Activated CD4-positive, alpha-beta T cell treated with anti-CD3 and anti-CD28 coated beads, Interleukin-2, amount 50 U/mL, for 4 hours (primary cell): ENCODE results near the gene DYNLRB1.
"Not testable (repeated sequence)": the region's sequence is repeated elsewhere in the genome, so short reads cannot be mapped to it uniquely, and the experiment has no call there.

ENCODE experiments used
- DNase-seq, 2 experiments: peaks; one replicate each; pipeline ENCODE4 v3.0.0-alpha.2; 2020

DYNLRB1 gene

GRCh38 chr20:34512266-34512954 is 3.8 kb upstream of the DYNLRB1 start:
- DNase-seq, result no peak

DNA sequence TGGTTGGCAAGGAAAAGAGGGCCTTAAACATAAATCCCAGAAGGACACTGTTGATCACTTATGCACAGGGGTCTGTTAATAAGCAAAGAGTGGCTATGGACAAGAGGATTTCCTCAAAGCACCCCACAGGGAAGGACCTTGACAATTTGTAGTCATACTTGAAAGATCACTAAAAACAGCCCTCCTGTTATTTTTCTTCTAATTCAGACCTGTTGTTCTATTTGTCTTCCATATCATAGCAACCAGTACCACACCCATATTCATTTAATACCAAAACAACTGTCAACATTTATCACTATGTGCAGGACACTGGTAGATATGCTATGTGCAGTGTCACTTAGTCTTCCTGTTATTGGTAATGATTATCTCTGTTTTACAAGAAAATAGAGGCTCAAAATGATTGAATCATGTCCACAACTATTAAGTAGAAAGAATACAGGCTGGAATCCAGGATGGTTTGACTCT is 3.2 kb upstream of the DYNLRB1 start:
- no peak for DNase-seq

GRCh38 chr20:34514034-34514433 is 2.2 kb upstream of the DYNLRB1 start:
- DNase-seq, result not testable (repeated sequence)

GRCh38 chr20:34514897-34515483 is 1.2 kb upstream of the DYNLRB1 start:
- no peak for DNase-seq

DNA sequence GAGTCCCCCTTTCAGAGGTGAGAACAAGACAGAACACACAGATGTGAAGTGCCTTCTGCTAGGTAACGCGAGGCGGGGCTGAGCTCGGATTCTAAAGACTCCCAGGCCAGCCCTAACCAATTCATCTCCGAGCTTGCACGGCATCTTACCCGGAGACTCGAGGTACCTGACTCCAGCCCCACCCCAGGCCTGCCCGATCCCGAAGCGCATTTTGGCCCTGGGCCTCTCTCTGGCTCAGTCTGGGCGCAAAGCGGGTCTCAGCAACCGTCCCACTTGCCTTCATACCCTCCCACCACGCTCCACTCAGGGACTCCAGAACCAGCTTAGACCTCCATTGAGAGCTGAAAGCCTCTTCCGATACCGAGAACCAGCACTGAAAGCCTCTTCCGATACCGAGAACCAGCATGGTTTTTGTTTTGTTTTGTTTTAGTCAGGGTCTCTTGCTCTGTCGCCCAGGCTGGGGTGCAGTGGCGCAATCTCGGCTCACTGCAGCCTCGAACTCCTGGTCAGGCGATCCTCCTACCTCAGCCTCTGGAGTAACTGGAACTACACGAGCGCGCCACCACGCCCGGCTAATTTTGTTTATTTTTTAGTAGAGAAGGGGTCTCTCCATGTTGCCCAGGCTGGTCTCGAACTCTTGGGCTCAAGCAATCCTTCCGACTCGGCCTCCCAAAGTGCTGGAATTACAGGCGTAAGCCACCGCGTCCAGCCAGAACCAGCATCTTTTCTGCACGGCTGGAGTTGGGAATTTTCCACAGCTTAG is 557 bp upstream of the DYNLRB1 start:
- DNase-seq, result peak; percentile 60 to 62

DNA sequence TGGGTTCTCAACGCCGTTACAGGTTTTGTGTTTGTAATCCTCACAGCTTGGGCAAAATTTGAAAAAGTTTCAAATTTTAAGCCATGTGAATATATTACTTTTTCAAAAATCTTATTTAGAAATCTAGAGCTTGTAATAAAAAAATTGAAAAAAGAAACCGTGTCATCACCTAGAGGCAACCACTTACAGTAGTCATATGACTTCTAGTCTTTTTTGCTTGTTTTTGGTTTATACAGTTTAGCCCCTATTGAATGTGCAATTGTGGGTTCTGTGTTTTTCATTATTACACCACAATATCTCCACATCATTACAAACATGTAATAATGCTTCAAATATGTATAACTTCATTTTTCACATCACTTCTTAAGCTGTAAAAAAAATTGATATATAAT is 888 bp downstream of the DYNLRB1 start:
- DNase-seq, result no peak

DNA sequence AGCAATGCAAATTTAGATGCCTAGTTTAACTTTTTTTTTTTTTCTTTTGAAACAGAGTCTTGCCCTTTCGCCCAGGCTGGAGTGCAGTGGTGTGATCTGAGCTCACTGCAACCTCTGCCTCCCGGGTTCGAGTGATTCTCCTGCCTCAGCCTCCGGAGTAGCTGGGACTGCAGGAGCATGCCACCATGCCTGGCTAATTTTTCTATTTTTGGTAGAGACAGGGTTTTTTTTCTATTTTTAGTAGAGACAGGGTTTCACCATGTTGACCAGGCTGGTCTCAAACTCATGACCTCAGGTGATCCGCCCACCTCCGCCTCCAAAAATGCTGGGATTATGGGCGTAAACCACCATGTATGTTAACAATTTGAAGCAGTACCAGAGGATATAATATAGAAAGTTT is 2.6 kb downstream of the DYNLRB1 start:
- not testable (repeated sequence) for DNase-seq

DNA sequence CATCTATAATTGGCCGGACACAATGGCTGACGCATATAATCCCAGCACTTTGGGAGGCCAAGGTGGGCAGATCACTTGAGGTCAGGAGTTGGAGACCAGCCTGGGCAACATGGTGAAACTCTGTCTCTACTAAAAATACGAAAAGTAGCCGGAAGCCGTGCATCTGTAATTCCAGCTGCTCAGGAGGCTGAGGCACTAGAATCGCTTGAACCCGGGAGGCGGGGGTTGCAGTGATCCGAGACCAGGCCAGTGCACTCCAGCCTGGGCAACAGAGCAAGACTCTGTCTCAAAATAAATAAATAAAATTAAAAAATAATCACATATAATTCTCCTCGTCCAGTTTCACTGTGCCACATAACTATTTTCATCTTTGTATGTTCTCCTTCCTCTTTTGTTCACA is 3.6 kb downstream of the DYNLRB1 start:
- DNase-seq, result not testable (repeated sequence)

- DNase-seq, result peak; percentile 52 to 56
These were observed 7.0 kb downstream of the DYNLRB1 start for GRCh38 chr20:34522969-34523871.

DNA sequence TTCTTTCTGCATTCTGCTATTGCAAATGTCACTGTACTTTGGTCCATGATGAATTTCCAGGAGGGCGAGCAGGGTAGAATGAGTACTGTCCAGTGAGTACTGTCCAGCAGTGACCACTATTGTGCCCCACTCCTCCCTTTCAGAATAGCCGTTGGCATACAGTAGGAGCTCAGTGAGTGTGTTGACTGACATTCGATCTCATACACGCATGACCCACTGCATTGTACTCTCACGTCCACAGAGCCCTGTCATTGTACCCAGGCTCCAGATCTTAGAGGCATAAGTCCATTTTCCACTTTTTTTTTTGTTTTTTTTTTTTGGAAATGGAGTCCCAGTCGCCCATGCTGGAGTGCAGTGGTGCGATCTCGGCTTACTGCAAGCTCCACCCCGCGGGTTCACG is 8.2 kb downstream of the DYNLRB1 start:
- no peak for DNase-seq

DNA sequence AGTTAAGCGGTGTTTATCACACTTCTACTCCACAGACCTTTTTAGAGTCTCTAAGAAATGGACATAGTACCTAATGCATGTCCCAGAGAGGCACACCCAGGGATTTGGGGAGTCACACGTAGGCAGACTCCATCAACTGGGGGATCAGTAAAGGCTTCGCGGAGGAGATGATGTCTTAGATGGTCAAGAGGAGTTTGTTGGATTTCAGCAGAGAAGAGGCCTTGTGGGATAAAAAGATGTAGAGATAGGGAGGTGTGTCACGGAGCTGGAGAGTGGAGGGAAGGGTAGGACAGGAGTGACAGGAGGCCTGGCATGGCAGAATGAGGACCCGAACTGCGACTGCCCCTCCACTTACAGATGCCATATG is 9.1 kb downstream of the DYNLRB1 start:
- DNase-seq, result no peak

DNA sequence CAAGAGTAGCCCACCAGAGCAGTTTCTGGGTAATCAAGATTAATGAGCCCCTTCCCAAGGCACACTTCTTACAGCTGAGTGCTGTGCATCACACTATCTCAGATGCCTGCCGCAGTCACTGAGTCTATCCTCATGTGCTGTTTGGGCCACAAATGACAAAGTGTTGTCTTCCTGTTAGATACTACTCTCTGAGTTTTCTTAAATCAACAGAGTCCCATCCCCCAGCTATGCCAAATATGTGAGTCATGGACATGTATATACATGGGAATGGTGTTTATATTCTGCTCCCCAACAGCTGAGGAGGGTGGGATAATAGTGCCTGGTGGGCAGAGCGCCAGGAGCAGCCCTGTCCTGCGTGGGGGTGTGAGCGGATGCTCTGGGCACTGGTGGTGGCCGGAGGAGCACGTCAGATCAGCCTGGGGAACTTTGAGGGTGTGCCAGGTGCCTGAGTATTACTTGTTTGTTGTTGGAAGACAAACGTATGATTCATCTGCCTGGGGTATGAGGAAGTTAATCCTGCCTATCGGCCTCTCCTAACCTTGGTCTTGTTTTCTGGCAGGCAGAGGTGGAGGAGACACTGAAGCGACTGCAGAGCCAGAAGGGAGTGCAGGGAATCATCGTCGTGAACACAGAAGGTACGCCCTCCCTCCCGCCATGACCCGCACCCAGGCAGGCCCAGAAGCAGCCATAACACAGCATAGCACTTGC is 9.6 kb downstream of the DYNLRB1 start:
- no peak for DNase-seq

DNA sequence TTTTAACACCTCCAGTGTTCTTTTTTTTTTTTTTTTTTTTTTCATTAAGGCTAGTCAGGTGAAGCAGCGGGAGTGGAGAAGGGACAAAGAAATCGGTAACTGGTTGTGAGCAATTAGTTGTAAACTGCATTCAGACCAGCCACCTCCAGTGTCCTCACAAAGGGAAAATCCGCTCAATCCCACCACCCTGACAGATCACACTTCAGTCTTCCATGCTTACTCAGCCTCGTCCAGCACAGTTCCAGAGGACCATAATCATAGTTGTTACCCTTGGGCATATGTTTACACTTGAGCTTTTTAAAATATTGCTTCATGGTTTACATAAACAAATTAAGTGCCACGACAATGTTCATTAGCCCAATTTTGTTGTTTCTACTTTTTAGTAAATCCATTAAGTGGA is 10.2 kb downstream of the DYNLRB1 start:
- DNase-seq, result no peak

DNA sequence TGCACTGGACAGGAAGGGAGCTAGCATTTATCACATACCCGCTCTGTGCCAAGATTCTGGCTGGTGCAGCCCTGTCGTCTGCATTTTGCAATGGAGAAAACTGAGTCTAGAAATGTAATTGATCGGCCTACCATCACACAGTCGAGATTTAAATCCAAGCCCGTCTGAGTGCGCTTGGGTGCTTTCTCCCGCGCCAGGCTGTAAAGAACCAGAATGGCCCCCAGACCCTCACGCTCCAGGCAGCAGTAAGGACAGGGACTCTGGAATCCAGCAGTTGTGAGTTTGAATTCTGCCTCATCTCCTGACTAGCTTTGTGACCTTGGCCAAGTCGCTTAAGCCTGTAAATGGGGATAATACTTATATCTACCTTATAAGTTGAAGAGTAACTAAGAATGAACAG is 10.8 kb downstream of the DYNLRB1 start:
- DNase-seq, result no peak

- DNase-seq, result no peak
These were observed 12.7 kb downstream of the DYNLRB1 start for GRCh38 chr20:34528921-34529297.

GRCh38 chr20:34529742-34530141 is 13.5 kb downstream of the DYNLRB1 start:
- no peak for DNase-seq

- no peak for DNase-seq
These were observed 14.1 kb downstream of the DYNLRB1 start for GRCh38 chr20:34530342-34530741.

GRCh38 chr20:34531608-34532265 is 15.5 kb downstream of the DYNLRB1 start:
- no peak for DNase-seq

GRCh38 chr20:34532320-34532719 is 16.1 kb downstream of the DYNLRB1 start:
- no peak for DNase-seq

- no peak for DNase-seq
These were observed 16.5 kb downstream of the DYNLRB1 start for GRCh38 chr20:34532756-34533155.

DNA sequence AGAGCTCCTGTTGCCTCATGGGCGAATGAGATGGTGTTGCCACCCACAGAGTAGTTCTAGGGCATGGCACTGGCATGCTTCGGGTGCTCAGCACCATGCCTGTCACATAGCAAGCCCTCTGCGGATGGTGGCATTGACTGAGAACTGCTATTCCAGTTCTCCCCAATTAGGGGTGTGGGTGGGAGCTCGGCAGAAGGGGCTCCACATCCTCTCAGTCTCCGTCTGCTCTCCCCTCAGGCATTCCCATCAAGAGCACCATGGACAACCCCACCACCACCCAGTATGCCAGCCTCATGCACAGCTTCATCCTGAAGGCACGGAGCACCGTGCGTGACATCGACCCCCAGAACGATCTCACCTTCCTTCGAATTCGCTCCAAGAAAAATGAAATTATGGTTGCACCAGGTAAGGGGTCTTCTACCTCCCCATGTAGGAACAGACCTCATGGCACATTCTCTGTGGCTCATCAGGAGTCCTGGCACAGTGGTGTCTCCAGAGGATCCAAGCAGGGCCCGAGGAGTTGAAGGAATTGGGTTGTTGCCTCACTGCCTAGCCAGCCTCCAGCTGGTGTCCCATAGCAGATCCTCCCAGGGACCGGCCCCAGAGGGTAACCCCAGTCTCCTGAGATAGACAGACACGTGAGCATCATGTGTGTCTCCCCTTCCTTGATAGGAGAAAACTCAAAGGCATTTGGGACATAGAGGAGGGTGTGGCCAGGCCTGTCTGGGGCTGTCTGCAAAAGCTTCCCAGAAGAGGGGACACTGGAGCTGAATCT is 18.4 kb downstream of the DYNLRB1 start:
- DNase-seq, result no peak
